ENCODE results near the gene PRR35. TPM values are rescaled to one million over a fixed set of nuclear protein-coding genes. Genes with fewer than 3 reads are reported as not detected.

The PRR35 gene
- total RNA-seq, 6 experiments from 2014 or later = not detected

GRCh38 chr16:577796-578195, 17.6 kb downstream of the PRR35 start:
- TF ChIP-seq CTCF (IDR thresholded peaks at IDR 0.05) = no peak
- Mint-ChIP-seq H3K9me3 (no peaks in the 10 kb centered on the region), H3K27ac (no peak overlapping the region), H3K36me3 (ENCODE audit: low read depth) (no peaks in the 10 kb centered on the region), H3K27me3 (ENCODE audit: insufficient read depth) (no peaks in the 10 kb centered on the region), H3K4me3 (no peak overlapping the region), H3K4me1 (ENCODE audit: low read depth) (no peaks in the 10 kb centered on the region)
- DNase-seq = no peak

- H3K4me1 Mint-ChIP-seq (ENCODE audit: low read depth) = no peaks in the 10 kb centered on the region
- no peak overlapping the region for H3K27ac Mint-ChIP-seq
- H3K9me3 Mint-ChIP-seq = no peaks in the 10 kb centered on the region
- H3K36me3 Mint-ChIP-seq (ENCODE audit: low read depth) = no peaks in the 10 kb centered on the region
- H3K27me3 Mint-ChIP-seq (ENCODE audit: insufficient read depth) = no peaks in the 10 kb centered on the region
- DNase-seq = no peak
- no peak for TF ChIP-seq CTCF (IDR thresholded peaks at IDR 0.05)
- no peak overlapping the region for H3K4me3 Mint-ChIP-seq
Observed at GRCh38 chr16:578232-578869, 18.2 kb downstream of the PRR35 start.

- peak; percentile 82 for TF ChIP-seq CTCF (IDR thresholded peaks at IDR 0.05)
- Mint-ChIP-seq H3K4me1 (ENCODE audit: low read depth) (no peaks in the 10 kb centered on the region), H3K36me3 (ENCODE audit: low read depth) (no peaks in the 10 kb centered on the region), H3K27ac (no peak overlapping the region), H3K27me3 (ENCODE audit: insufficient read depth) (no peaks in the 10 kb centered on the region), H3K4me3 (no peak overlapping the region), H3K9me3 (no peaks in the 10 kb centered on the region)
- no peak for DNase-seq
Observed at GRCh38 chr16:578870-579405, 18.7 kb downstream of the PRR35 start.

- TF ChIP-seq CTCF (IDR thresholded peaks at IDR 0.05) = no peak
Observed at GRCh38 chr16:580141-580945, 20.1 kb downstream of the PRR35 start.

GRCh38 chr16:580946-581498, 20.8 kb downstream of the PRR35 start:
- H3K36me3 Mint-ChIP-seq (ENCODE audit: low read depth) = no peaks in the 10 kb centered on the region
- TF ChIP-seq CTCF (IDR thresholded peaks at IDR 0.05) = no peak

More at GRCh38 chr16:580141-580945, 20.1 kb downstream of the PRR35 start:
- H3K4me1 Mint-ChIP-seq (ENCODE audit: low read depth) = no peaks in the 10 kb centered on the region
- no peak for DNase-seq
- no peak overlapping the region for H3K4me3 Mint-ChIP-seq
- H3K36me3 Mint-ChIP-seq (ENCODE audit: low read depth) = no peaks in the 10 kb centered on the region
- H3K27me3 Mint-ChIP-seq (ENCODE audit: insufficient read depth) = no peaks in the 10 kb centered on the region
- no peak overlapping the region for H3K27ac Mint-ChIP-seq
- H3K9me3 Mint-ChIP-seq = no peaks in the 10 kb centered on the region

More at GRCh38 chr16:580946-581498, 20.8 kb downstream of the PRR35 start:
- Mint-ChIP-seq H3K4me3 (no peak overlapping the region), H3K27ac (no peak overlapping the region), H3K27me3 (ENCODE audit: insufficient read depth) (peaks cover 2% of the 10 kb centered on the region), H3K4me1 (ENCODE audit: low read depth) (peaks cover 5% of the 10 kb centered on the region; the same call in 1 of the 2 replicates), H3K9me3 (no peaks in the 10 kb centered on the region)
- no peak for DNase-seq
